Measurements from ENCODE around the gene JTB.

DNA sequence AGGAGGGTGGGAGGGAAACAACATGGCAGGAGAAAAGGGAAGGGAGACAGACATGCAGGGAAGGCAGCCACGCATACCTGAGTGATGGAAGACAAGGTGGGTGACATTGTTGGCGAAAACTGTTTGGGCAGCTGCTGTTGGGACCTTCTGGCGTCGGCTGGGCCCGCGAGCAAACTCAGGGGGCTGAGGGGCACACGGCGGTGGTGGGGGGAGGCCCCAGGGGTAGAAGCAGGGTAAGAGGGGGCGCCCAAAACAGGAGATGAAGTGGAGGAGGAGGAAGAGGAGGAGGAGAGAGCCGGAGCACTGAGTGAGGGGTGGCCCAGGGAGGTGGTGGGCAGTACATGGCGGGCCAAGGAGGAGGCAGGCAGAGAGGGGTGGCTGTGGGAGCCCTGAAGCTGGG lies 26.3 kb downstream of the JTB start:
- TF ChIP-seq, protein P1, sequence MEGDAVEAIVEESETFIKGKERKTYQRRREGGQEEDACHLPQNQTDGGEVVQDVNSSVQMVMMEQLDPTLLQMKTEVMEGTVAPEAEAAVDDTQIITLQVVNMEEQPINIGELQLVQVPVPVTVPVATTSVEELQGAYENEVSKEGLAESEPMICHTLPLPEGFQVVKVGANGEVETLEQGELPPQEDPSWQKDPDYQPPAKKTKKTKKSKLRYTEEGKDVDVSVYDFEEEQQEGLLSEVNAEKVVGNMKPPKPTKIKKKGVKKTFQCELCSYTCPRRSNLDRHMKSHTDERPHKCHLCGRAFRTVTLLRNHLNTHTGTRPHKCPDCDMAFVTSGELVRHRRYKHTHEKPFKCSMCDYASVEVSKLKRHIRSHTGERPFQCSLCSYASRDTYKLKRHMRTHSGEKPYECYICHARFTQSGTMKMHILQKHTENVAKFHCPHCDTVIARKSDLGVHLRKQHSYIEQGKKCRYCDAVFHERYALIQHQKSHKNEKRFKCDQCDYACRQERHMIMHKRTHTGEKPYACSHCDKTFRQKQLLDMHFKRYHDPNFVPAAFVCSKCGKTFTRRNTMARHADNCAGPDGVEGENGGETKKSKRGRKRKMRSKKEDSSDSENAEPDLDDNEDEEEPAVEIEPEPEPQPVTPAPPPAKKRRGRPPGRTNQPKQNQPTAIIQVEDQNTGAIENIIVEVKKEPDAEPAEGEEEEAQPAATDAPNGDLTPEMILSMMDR (IDR thresholded peaks at IDR 0.05) = no peak
- TF ChIP-seq EP300 (IDR thresholded peaks at IDR 0.05) (no peak), POLR2A (IDR thresholded peaks at IDR 0.05) (no peak)

Measured in ovary (tissue), 3 donors.